Erythroblast (primary cell): ENCODE measurements around the gene XYLT1.

ENCODE experiments used
- GATA1 ChIP-seq: IDR thresholded peaks from 2 replicates; pipeline ENCODE4 v1.6.1; 2011; ENCODE audit warnings: low read depth, mild to moderate bottlenecking, control low read depth, low read length, moderate library complexity
- POLR2A ChIP-seq: IDR thresholded peaks from 2 replicates; pipeline ENCODE4 v1.6.1; 2011; ENCODE audit warnings: mild to moderate bottlenecking, low read length

- TF ChIP-seq POLR2A (no peak), GATA1 (no peak)
Observed at GRCh38 chr16:17259751-17260270, 210.9 kb downstream of the XYLT1 start.
